Measurements from ENCODE around the gene TMCC3. TPM values are rescaled to one million over a fixed set of nuclear protein-coding genes. Genes with fewer than 3 reads are reported as not detected.

TMCC3 gene
- total and polyA plus RNA-seq, 9 of the 15 experiments (the other 6 are each of a cell fraction or from before 2014, with no cell fraction given), result not detected

GRCh38 chr12:94558612-94559011 lies 91.7 kb downstream of the TMCC3 start (continued):
- TF ChIP-seq SNAPC5 (CRISPR knock-in tag; IDR thresholded peaks at IDR 0.05), result no peak
- TF ChIP-seq KDM4B (IDR thresholded peaks at IDR 0.05; ENCODE audit: borderline replicate concordance in 2 of 2, low read depth in 1 of 2), result no peak
- no peak for TF ChIP-seq POLR2G (IDR thresholded peaks at IDR 0.05; ENCODE audit: low read depth, low read length)
- TF ChIP-seq ZBTB1 (CRISPR knock-in tag; IDR thresholded peaks at IDR 0.05; ENCODE audit: borderline replicate concordance, low read depth), result no peak
- no peak for TF ChIP-seq TAF1 (IDR thresholded peaks at IDR 0.05; ENCODE audit: control insufficient read depth, extremely low read depth, insufficient read depth, low read length, severe bottlenecking)
- no peak for TF ChIP-seq CTCFL (IDR thresholded peaks at IDR 0.05; ENCODE audit: borderline replicate concordance, insufficient read depth, low read depth, low read length, poor library complexity, severe bottlenecking)
- no peak for TF ChIP-seq DLX4 (CRISPR knock-in tag; IDR thresholded peaks at IDR 0.05)

All from K562 (cell line).